Mesothelial cell of epicardium (in vitro differentiated cells): ENCODE results near the gene TNP2. TPM values are rescaled to one million over a fixed set of nuclear protein-coding genes. Genes with fewer than 3 reads are reported as not detected.

Experiments
- DNase-seq, 2 experiments: peaks; one replicate each; pipeline ENCODE4 v3.0.0; 2021; ENCODE audit warnings: low spot score in 2 of 2; ENCODE audit not compliant: unreplicated experiment in 2 of 2
- H3K27ac Mint-ChIP-seq: 2 replicates; pipeline ENCODE4 v1.8.0; 2021; ENCODE audit warnings: mixed read lengths
- H3K27me3 Mint-ChIP-seq: 2 replicates; pipeline ENCODE4 v1.8.0; 2021; ENCODE audit warnings: low read depth, mixed read lengths
- H3K36me3 Mint-ChIP-seq: 2 replicates; pipeline ENCODE4 v1.8.0; 2021; ENCODE audit warnings: mixed read lengths
- H3K4me1 Mint-ChIP-seq: 2 replicates; pipeline ENCODE4 v1.8.0; 2021; ENCODE audit warnings: mixed read lengths
- H3K4me3 Mint-ChIP-seq: 2 replicates; pipeline ENCODE4 v1.8.0; 2021; ENCODE audit warnings: mild to moderate bottlenecking, moderate library complexity, mixed read lengths
- H3K9me3 Mint-ChIP-seq: 2 replicates; pipeline ENCODE4 v1.8.0; 2021; ENCODE audit warnings: mixed read lengths
- CTCF ChIP-seq: fragments of 200-600 bp; sonication (generic); IDR thresholded peaks from one replicate; pipeline ENCODE4 v1.5.0; 2021; ENCODE audit warnings: antibody characterized with exemption; ENCODE audit not compliant: unreplicated experiment
- total RNA-seq: library from RNA; stranded (reverse); gene quantifications from 3 replicates; pipeline ENCODE4 v1.2.1, GENCODE V29; 2021

TNP2 gene
- total RNA-seq, 1 donor from 2014 or later, result not detected

GRCh38 chr16:11283820-11284248 lies 14.7 kb upstream of the TNP2 start:
- Mint-ChIP-seq H3K27me3 (no peaks in the 10 kb centered on the region), H3K4me1 (peaks cover 4% of the 10 kb centered on the region), H3K9me3 (no peaks in the 10 kb centered on the region), H3K4me3 (no peak overlapping the region), H3K27ac (no peak overlapping the region), H3K36me3 (no peaks in the 10 kb centered on the region)
- TF ChIP-seq CTCF, result no peak
- DNase-seq, result no peak

- Mint-ChIP-seq H3K27ac (no peak within 1 kb of the TSS), H3K4me1 (peaks cover 4% of the 10 kb centered on the region), H3K36me3 (no peaks in the 10 kb centered on the region), H3K27me3 (no peaks in the 10 kb centered on the region), H3K9me3 (no peaks in the 10 kb centered on the region), H3K4me3 (no peak within 1 kb of the TSS)
- TF ChIP-seq CTCF, result no peak
- no peak for DNase-seq
These were observed 11.7 kb upstream of the TNP2 start, which contains the start of gene PRM1 for GRCh38 chr16:11280616-11281522. Gene PRM1, minus strand, starts transcription at chr16:11281330. Its CDS starts 92 bp downstream, at chr16:11281238.

- H3K36me3 Mint-ChIP-seq, result no peaks in the 10 kb centered on the region
- DNase-seq, result no peak
- no peak for TF ChIP-seq CTCF
- H3K27me3 Mint-ChIP-seq, result no peaks in the 10 kb centered on the region
- H3K4me1 Mint-ChIP-seq, result peaks cover 6% of the 10 kb centered on the region
- H3K27ac Mint-ChIP-seq, result no peak overlapping the region
- no peak overlapping the region for H3K4me3 Mint-ChIP-seq
- no peaks in the 10 kb centered on the region for H3K9me3 Mint-ChIP-seq
These were observed 9.8 kb upstream of the TNP2 start for GRCh38 chr16:11278681-11279628.

GRCh38 chr16:11277607-11278337 lies 8.6 kb upstream of the TNP2 start:
- Mint-ChIP-seq H3K4me1 (peaks cover 14% of the 10 kb centered on the region), H3K36me3 (no peaks in the 10 kb centered on the region), H3K9me3 (no peaks in the 10 kb centered on the region), H3K27ac (no peak overlapping the region), H3K4me3 (no peak overlapping the region), H3K27me3 (no peaks in the 10 kb centered on the region)
- no peak for DNase-seq
- TF ChIP-seq CTCF, result no peak
